HG03520 (cell line): ENCODE results near the gene PDE3B.
A peak's percentile ranks its signal among the peaks of the same experiment; 100 is the strongest.
"Not testable (repeated sequence)": the region's sequence is repeated elsewhere in the genome, so short reads cannot be mapped to it uniquely, and the experiment has no call there.

Experiments
- ATAC-seq: cut with Tn5 transposase; IDR thresholded peaks from one replicate; pipeline ENCODE4 v1.9.1; 2021; ENCODE audit warnings: mild to moderate bottlenecking, moderate library complexity; ENCODE audit not compliant: unreplicated experiment

Gene PDE3B

GRCh38 chr11:14638561-14638960, 5.0 kb upstream of the PDE3B start:
- no peak for ATAC-seq

- ATAC-seq = no peak
Measured at GRCh38 chr11:14641801-14642200, 1.8 kb upstream of the PDE3B start.

GRCh38 chr11:14642453-14642852, 1.2 kb upstream of the PDE3B start:
- no peak for ATAC-seq

- no peak for ATAC-seq
Measured at GRCh38 chr11:14642873-14643696, 519 bp upstream of the PDE3B start.

GRCh38 chr11:14644226-14645014, 816 bp downstream of the PDE3B start:
- peak; percentile 57 for ATAC-seq

- no peak for ATAC-seq
Measured at GRCh38 chr11:14645015-14645912, 1.7 kb downstream of the PDE3B start.

GRCh38 chr11:14645985-14646900, 2.6 kb downstream of the PDE3B start:
- no peak for ATAC-seq

GRCh38 chr11:14650064-14650463, 6.5 kb downstream of the PDE3B start:
- no peak for ATAC-seq

GRCh38 chr11:14653090-14653489, 9.5 kb downstream of the PDE3B start:
- ATAC-seq = no peak

- no peak for ATAC-seq
Measured at GRCh38 chr11:14655435-14655834, 11.8 kb downstream of the PDE3B start.

GRCh38 chr11:14656536-14657457, 13.2 kb downstream of the PDE3B start:
- ATAC-seq = no peak

GRCh38 chr11:14657841-14658240, 14.2 kb downstream of the PDE3B start:
- ATAC-seq = no peak

- not testable (repeated sequence) for ATAC-seq
Measured at GRCh38 chr11:14664926-14665325, 21.3 kb downstream of the PDE3B start.

- ATAC-seq = not testable (repeated sequence)
Measured at GRCh38 chr11:14667329-14667728, 23.7 kb downstream of the PDE3B start.

GRCh38 chr11:14668731-14669301, 25.2 kb downstream of the PDE3B start:
- ATAC-seq = no peak

- ATAC-seq = no peak
Measured at GRCh38 chr11:14669499-14669898, 25.9 kb downstream of the PDE3B start.

- ATAC-seq = no peak
Measured at GRCh38 chr11:14669958-14670357, 26.4 kb downstream of the PDE3B start.

- ATAC-seq = no peak
Measured at GRCh38 chr11:14672635-14673034, 29.0 kb downstream of the PDE3B start.

- ATAC-seq = no peak
Measured at GRCh38 chr11:14673421-14673820, 29.8 kb downstream of the PDE3B start.
